Neuron (in vitro differentiated cells): ENCODE results near the gene SAP30.

Experiments
- H2AFZ ChIP-seq: one replicate; pipeline ENCODE4 v1.6.1; 2013; ENCODE audit warnings: low read depth, mild to moderate bottlenecking, inconsistent platforms, low read length, moderate library complexity
- H3K27me3 ChIP-seq: one replicate; pipeline ENCODE4 v1.6.1; 2013; ENCODE audit warnings: low read length; ENCODE audit not compliant: insufficient read depth
- H3K36me3 ChIP-seq: one replicate; pipeline ENCODE4 v1.6.1; 2013; ENCODE audit warnings: low read length; ENCODE audit not compliant: insufficient read depth
- H3K4me1 ChIP-seq: one replicate; pipeline ENCODE4 v1.6.1; 2013; ENCODE audit warnings: low read length; ENCODE audit not compliant: insufficient read depth
- H3K4me3 ChIP-seq: 2 replicates; pipeline ENCODE4 v1.5.1; 2013; ENCODE audit warnings: mild to moderate bottlenecking, low read length, moderate library complexity
- H3K9me3 ChIP-seq: one replicate; pipeline ENCODE4 v1.6.1; 2013; ENCODE audit warnings: low read length

The SAP30 gene

GRCh38 chr4:173380987-173381386 lies 10.2 kb downstream of the SAP30 start:
- Histone ChIP-seq H3K27me3 (no peaks in the 10 kb centered on the region), H3K4me3 (no peak overlapping the region), H2AFZ (no peak overlapping the region), H3K4me1 (peaks cover 1% of the 10 kb centered on the region), H3K36me3 (peaks cover 20% of the 10 kb centered on the region), H3K9me3 (no peaks in the 10 kb centered on the region)

- no peaks in the 10 kb centered on the region for H3K27me3 ChIP-seq
- H3K9me3 ChIP-seq: no peaks in the 10 kb centered on the region
- no peak overlapping the region for H3K4me3 ChIP-seq
- H3K36me3 ChIP-seq: peaks cover 17% of the 10 kb centered on the region
- peaks cover 1% of the 10 kb centered on the region for H3K4me1 ChIP-seq
- H2AFZ ChIP-seq: no peak overlapping the region
Measured at GRCh38 chr4:173381610-173382009, 10.9 kb downstream of the SAP30 start.

GRCh38 chr4:173382349-173382748 lies 11.6 kb downstream of the SAP30 start:
- H3K36me3 ChIP-seq: peaks cover 14% of the 10 kb centered on the region
- H3K4me3 ChIP-seq: no peak overlapping the region
- H3K4me1 ChIP-seq: peaks cover 1% of the 10 kb centered on the region
- H3K9me3 ChIP-seq: no peaks in the 10 kb centered on the region
- H3K27me3 ChIP-seq: no peaks in the 10 kb centered on the region
- H2AFZ ChIP-seq: no peak overlapping the region

GRCh38 chr4:173386751-173387150 lies 16.0 kb downstream of the SAP30 start:
- no peaks in the 10 kb centered on the region for H3K9me3 ChIP-seq
- no peak overlapping the region for H3K4me3 ChIP-seq
- no peak overlapping the region for H2AFZ ChIP-seq
- peaks cover 6% of the 10 kb centered on the region for H3K36me3 ChIP-seq
- H3K4me1 ChIP-seq: no peaks in the 10 kb centered on the region
- H3K27me3 ChIP-seq: no peaks in the 10 kb centered on the region

- H3K36me3 ChIP-seq: peaks cover 3% of the 10 kb centered on the region
- no peak overlapping the region for H2AFZ ChIP-seq
- H3K9me3 ChIP-seq: no peaks in the 10 kb centered on the region
- no peak overlapping the region for H3K4me3 ChIP-seq
- H3K4me1 ChIP-seq: no peaks in the 10 kb centered on the region
- no peaks in the 10 kb centered on the region for H3K27me3 ChIP-seq
Measured at GRCh38 chr4:173391701-173392100, 20.9 kb downstream of the SAP30 start.

- Histone ChIP-seq H3K4me1 (peaks cover 22% of the 10 kb centered on the region), H3K36me3 (no peaks in the 10 kb centered on the region), H2AFZ (no peak overlapping the region), H3K4me3 (peak overlapping the region; percentile 45), H3K9me3 (no peaks in the 10 kb centered on the region), H3K27me3 (no peaks in the 10 kb centered on the region)
Measured at GRCh38 chr4:173397604-173398003, 26.9 kb downstream of the SAP30 start.

GRCh38 chr4:173398220-173398619 lies 27.5 kb downstream of the SAP30 start:
- Histone ChIP-seq H3K9me3 (no peaks in the 10 kb centered on the region), H3K36me3 (no peaks in the 10 kb centered on the region), H2AFZ (peak overlapping the region; percentile 84), H3K4me1 (peaks cover 22% of the 10 kb centered on the region), H3K27me3 (no peaks in the 10 kb centered on the region), H3K4me3 (peak overlapping the region; percentile 45)

GRCh38 chr4:173398779-173399415 lies 28.1 kb downstream of the SAP30 start, which contains the start of gene SCRG1:
Gene SCRG1, minus strand, starts transcription at chr4:173399116. Its CDS starts 7,702 bp downstream, at chr4:173391414.
- peak within 1 kb of the TSS; percentile 45 for H3K4me3 ChIP-seq
- no peaks in the 10 kb centered on the region for H3K36me3 ChIP-seq
- peak within 1 kb of the TSS; percentile 84 for H2AFZ ChIP-seq

GRCh38 chr4:173401063-173401462 lies 30.3 kb downstream of the SAP30 start:
- no peak overlapping the region for H2AFZ ChIP-seq
- H3K36me3 ChIP-seq: no peaks in the 10 kb centered on the region
- H3K27me3 ChIP-seq: no peaks in the 10 kb centered on the region
- H3K4me3 ChIP-seq: no peak overlapping the region
- H3K4me1 ChIP-seq: peaks cover 22% of the 10 kb centered on the region
- H3K9me3 ChIP-seq: no peaks in the 10 kb centered on the region

More at GRCh38 chr4:173398779-173399415, 28.1 kb downstream of the SAP30 start, which contains the start of gene SCRG1:
- Histone ChIP-seq H3K27me3 (no peaks in the 10 kb centered on the region), H3K4me1 (peaks cover 22% of the 10 kb centered on the region), H3K9me3 (no peaks in the 10 kb centered on the region)

- H3K9me3 ChIP-seq: no peaks in the 10 kb centered on the region
- no peak overlapping the region for H3K4me3 ChIP-seq
- H3K27me3 ChIP-seq: no peaks in the 10 kb centered on the region
- no peak overlapping the region for H2AFZ ChIP-seq
- H3K36me3 ChIP-seq: no peaks in the 10 kb centered on the region
- H3K4me1 ChIP-seq: peaks cover 14% of the 10 kb centered on the region
Measured at GRCh38 chr4:173403051-173403450, 32.3 kb downstream of the SAP30 start.

GRCh38 chr4:173404296-173404865 lies 33.6 kb downstream of the SAP30 start:
- no peaks in the 10 kb centered on the region for H3K27me3 ChIP-seq
- H3K4me1 ChIP-seq: peaks cover 1% of the 10 kb centered on the region
- H3K36me3 ChIP-seq: no peaks in the 10 kb centered on the region
- H2AFZ ChIP-seq: no peak overlapping the region
- no peaks in the 10 kb centered on the region for H3K9me3 ChIP-seq
- no peak overlapping the region for H3K4me3 ChIP-seq

GRCh38 chr4:173405840-173406606 lies 35.3 kb downstream of the SAP30 start:
- no peak overlapping the region for H3K4me3 ChIP-seq

GRCh38 chr4:173410079-173410478 lies 39.3 kb downstream of the SAP30 start:
- Histone ChIP-seq H3K27me3 (no peaks in the 10 kb centered on the region), H3K9me3 (no peaks in the 10 kb centered on the region), H3K4me3 (no peak overlapping the region), H3K4me1 (no peaks in the 10 kb centered on the region), H3K36me3 (no peaks in the 10 kb centered on the region), H2AFZ (no peak overlapping the region)

More at GRCh38 chr4:173405840-173406606, 35.3 kb downstream of the SAP30 start:
- H3K27me3 ChIP-seq: no peaks in the 10 kb centered on the region
- H3K4me1 ChIP-seq: no peaks in the 10 kb centered on the region
- no peaks in the 10 kb centered on the region for H3K36me3 ChIP-seq
- H2AFZ ChIP-seq: no peak overlapping the region
- H3K9me3 ChIP-seq: no peaks in the 10 kb centered on the region
